Transverse colon (tissue), 3 donors: Measurements from ENCODE around the gene STEAP1B.

Experiments
- POLR2A ChIP-seq: fragments of 450-650 bp; IDR thresholded peaks from one replicate; pipeline ENCODE4 v1.6.1; 2016; ENCODE audit warnings: antibody characterized with exemption, mild to moderate bottlenecking, moderate library complexity
- TF ChIP-seq, protein P1 (sequence below), 5 experiments: fragments of 200-600 bp in 3 of 5; fragments of 450-650 bp in 2 of 5; sonication (generic) in 3 of 5; IDR thresholded peaks; 1 replicate in 2 of 5; 2 replicates in 3 of 5; pipeline ENCODE4 v1.5.1; 2016 to 2017; ENCODE audit warnings: antibody characterized with exemption in 5 of 5, inconsistent platforms in 3 of 5, mild to moderate bottlenecking in 2 of 5, moderate library complexity in 1 of 5

DNA sequence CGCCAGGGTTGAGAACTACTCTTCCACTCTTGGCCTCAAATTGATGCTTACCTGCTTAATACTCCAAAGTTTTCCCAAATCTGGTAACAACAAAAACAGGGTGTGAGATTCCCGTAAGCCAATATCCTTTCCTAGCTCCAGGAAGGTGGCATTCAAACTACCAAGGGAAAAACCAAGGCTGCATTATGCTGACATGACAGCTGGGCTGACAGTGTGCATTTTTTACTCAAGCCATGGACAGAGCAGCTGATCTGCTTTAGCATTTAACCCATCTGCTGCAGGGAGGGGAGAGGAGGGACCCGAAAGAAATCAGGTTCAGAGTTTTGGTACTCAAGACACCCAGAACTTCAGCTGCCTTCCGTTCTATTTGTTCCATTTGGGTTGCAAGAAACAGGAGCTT lies 93.3 kb downstream of the STEAP1B start:
- TF ChIP-seq, protein P1, sequence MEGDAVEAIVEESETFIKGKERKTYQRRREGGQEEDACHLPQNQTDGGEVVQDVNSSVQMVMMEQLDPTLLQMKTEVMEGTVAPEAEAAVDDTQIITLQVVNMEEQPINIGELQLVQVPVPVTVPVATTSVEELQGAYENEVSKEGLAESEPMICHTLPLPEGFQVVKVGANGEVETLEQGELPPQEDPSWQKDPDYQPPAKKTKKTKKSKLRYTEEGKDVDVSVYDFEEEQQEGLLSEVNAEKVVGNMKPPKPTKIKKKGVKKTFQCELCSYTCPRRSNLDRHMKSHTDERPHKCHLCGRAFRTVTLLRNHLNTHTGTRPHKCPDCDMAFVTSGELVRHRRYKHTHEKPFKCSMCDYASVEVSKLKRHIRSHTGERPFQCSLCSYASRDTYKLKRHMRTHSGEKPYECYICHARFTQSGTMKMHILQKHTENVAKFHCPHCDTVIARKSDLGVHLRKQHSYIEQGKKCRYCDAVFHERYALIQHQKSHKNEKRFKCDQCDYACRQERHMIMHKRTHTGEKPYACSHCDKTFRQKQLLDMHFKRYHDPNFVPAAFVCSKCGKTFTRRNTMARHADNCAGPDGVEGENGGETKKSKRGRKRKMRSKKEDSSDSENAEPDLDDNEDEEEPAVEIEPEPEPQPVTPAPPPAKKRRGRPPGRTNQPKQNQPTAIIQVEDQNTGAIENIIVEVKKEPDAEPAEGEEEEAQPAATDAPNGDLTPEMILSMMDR (IDR thresholded peaks at IDR 0.05), result no peak
- no peak for TF ChIP-seq POLR2A
